ENCODE results near the gene SDHAF3.
"Not testable (repeated sequence)": the region's sequence is repeated elsewhere in the genome, so short reads cannot be mapped to it uniquely, and the experiment has no call there.

Gene SDHAF3

DNA sequence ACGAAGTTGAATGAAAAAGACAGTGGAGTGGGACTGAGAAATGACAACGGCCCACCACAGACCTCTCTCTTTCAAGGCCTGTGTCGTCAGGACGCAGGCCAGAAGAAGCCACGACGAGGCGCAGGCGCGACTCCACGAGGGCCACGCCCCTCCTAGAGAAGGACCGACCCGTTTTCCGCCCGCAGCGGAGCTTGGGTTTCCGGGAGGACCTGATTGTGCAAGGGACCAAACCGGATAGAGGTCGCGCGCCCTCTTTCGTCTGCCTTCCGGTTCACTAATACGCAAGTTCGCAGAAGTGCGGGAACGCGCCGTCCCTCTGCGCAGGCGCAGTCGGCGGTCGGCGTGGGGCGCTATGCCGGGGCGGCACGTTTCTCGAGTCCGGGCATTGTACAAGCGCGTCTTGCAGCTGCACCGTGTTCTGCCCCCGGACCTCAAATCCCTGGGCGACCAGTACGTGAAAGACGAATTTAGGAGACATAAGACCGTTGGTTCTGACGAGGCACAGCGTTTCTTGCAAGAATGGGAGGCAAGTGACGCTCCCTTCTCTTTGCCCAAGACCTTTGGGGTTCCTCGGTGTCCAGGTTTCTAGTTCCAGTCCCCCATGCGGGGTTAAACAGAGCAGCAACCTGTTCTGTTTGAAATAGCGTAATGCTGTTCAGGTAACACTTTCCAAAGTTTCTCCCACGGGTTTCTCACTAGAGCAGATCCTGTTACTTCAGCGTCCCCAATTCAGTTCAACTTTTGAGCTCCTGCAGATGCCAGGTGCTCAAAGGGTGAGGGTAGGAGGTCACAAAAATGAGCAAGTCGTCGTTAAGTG lies at the start of gene SDHAF3:
TSS of gene SDHAF3 (plus strand) at position 327 of the 817 bp plus-strand sequence. CDS start at position 353, 26 bp downstream.
- DNase-seq (ENCODE audit: low read depth, low spot score): peak; percentile 99

- DNase-seq (ENCODE audit: low read depth, low spot score): not testable (repeated sequence)
Observed at GRCh38 chr7:97072025-97072424, 45.5 kb upstream of the SDHAF3 start.

GRCh38 chr7:97075928-97076327 lies 41.6 kb upstream of the SDHAF3 start:
- peak; percentile 44 for DNase-seq (ENCODE audit: low read depth, low spot score)

DNA sequence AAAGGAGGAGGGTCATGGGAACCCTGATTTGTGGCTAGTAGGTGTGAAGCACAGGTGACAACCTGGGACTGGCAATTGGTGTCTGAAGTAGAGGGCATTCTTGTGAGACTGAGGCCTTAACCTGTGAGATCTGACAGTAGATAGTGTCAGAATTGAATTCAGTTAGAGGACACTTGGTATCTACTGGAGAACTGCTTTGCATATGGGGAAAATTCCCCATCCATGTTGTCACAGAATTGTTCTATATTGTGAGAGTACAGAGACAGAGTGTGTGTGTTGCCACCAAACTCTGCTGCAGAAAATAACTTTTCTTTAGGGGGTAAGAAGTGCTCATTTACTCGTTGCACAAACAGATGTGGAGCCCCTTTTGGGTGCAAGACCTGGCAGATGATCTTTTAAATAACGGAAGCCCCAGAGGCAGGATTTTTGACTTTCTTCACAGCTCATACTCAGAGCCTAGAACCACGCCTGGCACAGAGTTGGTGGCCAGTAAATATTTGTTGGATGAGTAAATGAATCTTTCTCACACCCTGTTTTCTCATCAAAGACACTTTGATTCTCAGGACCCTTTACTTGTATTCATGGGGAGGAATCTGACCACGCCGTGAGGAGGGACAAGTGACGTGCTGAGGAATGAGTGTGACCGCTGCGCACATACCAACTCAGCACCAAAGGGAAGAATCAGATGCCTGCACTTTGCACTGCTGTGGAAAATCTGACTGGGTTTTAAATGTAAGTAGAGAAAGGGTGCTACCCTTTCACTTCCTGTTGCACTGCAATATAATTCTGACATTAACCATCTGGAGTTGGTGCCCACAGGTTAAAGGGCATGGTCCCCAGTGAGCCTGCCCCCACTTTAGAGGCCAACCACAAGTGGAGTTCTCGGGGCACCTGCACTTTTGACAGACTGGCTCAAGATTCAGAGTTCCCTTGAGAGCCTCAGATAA lies 39.2 kb upstream of the SDHAF3 start:
- no peak for DNase-seq (ENCODE audit: low read depth, low spot score)

DNA sequence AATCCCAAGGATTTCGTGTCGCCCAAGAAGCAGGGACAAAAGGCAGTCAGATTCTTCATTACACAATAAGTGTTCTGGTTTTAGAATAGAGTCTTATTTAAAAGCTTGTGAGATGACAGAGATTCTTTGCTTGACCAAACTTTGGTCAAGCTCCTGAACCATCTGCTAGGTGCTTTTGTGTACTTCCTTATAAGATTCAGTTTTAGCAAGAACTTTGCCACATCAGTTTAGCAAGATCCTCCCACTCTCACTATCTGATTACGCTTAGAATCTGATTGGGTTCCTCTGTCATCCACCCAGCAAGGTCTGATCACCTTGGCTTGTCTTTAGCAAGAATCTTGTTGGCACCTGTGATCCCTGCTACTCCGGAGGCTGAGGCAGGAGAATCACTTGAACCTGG lies 38.2 kb upstream of the SDHAF3 start:
- no peak for DNase-seq (ENCODE audit: low read depth, low spot score)

- DNase-seq (ENCODE audit: low read depth, low spot score): no peak
Observed at GRCh38 chr7:97081521-97082300, 35.8 kb upstream of the SDHAF3 start.

DNA sequence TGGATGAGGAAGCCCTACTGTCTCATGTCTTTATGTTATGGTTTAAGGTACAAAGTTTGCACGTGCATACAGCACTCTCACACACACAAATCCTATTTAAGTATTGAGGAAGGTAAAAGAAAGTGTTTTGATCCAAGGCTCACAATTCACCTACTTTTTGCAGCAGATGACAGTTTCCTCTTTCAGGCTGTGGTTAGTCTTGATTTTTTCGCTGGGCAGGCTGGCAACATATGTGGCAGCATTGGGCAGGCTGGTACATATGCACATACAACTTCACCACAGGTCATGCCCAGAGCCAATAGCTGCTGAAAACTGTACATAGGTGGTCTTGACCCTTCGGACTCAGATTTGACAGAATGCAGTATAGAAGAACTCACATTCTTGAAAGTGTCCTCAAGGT lies 29.1 kb upstream of the SDHAF3 start:
- no peak for DNase-seq (ENCODE audit: low read depth, low spot score)

DNA sequence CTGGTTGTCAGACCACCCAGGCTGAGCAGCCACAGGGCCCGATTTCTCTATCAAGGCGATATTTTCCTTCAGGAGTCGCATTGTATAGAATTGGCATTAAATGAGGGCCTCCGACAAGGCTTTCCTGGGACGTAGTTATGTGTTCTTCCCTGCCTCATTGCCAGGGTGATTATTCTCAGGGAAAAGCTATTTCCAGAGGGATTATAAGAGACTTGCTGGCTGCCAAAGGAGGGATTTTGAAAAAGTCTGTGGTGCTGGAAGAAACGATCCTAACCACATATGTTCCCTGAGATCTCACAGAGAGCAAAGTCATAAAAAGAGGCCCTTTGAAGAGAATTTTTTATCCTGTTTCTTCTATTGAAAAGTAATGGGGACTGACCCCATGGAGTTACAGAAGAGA lies 27.7 kb upstream of the SDHAF3 start:
- DNase-seq (ENCODE audit: low read depth, low spot score): no peak

DNA sequence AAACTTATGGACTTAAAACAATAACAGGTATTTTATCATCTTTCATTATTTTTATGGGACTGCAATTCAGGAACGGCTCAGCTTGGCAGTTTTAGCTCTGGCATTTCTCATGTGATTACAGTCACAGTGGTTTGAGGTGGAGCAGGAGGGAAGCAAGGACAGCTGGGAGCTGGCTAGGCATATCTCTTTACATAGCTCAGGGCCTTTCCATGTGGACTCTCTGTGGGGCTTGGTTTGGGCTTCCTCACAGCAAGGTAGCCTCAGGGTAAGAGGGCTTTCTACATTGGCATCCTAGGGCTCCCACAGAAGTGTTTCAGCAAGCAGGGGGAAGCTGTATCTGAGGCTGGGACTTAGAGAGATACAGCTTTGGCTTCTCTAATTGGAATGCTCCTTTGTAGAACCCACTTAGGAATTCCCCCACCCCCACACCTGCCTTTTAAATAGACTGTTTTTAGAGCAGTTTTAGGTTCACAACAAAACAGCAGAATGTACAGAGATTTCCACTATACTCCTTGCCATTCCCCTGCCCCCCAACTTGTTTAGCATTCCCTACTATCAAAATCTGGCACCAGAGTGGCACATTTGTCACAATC lies 26.6 kb upstream of the SDHAF3 start:
- DNase-seq (ENCODE audit: low read depth, low spot score): peak; percentile 34

DNA sequence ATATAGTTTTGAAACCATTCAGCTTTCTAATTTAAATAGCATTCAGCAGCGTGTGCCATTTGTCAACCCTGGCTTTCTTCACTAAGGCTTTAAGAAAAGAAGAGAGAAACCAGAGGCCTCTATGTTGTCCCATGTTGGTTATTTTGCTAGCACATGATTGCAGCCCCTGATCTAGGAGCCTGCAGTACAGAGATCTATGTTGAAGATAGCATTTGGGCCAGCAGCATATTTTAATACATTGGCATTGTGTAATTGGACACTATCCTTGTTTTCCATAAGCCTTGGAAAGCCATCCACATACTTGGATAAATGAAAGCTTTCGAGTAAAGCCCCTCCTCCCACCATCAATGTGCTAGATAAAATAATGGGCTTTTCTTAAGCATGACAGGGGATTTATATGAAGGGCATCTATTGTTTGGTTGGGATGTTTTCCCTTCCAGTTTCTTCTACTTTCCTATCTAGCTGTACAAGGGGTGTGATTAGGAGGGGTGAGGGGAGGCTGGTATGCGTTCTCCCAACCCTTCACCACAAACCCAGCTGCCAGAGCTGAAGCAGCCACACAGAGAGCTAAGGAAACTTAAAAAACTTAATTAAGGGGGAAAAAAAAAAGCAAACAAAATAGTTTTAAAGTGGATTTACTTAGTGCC lies 23.1 kb upstream of the SDHAF3 start:
- no peak for DNase-seq (ENCODE audit: low read depth, low spot score)

DNA sequence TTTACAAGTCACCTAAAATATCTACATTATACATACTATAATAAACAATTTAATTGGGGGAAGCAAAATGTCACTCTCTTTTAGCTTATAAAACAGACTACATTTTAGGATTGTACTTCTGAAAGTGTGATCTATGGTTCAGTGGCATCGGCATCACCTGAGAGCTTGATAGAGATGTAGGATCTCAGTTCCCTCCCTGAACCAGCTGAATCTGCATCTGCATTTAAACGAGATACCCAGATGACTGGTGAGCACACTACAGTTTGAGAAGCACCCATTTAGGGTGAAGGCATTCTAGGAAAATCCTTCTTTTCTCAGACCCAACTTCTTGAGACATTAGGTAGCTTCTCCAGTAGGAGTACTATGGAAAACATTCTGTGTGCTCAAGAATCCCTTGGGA lies 21.5 kb upstream of the SDHAF3 start:
- no peak for DNase-seq (ENCODE audit: low read depth, low spot score)

- no peak for DNase-seq (ENCODE audit: low read depth, low spot score)
Observed at GRCh38 chr7:97096661-97097060, 20.8 kb upstream of the SDHAF3 start.

DNA sequence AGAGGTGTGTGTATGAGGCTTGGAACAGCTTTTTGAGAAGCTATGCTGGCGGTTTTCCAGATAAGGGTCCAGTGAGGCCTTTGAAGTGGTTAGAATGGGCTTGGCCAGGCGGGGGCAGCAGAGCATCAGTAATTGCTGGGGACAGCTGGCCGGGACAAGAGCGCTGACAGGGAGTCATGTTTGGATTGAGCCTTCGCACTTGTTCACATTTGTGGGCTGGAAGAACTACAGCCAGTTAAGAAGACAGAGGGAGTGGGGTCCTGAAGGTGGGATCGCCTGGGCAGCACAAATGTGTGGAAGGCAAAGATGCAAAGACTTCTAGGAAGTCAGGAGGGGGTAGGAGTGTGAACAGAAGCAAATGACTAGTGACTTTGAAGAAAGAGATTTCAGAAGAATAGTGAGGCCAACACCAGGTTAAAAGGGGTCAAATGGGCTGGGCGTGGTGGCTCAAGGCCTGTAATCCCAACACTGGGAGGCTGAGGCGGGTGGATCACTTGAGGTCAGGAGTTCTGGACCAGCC lies 12.7 kb upstream of the SDHAF3 start:
- DNase-seq (ENCODE audit: low read depth, low spot score): peak; percentile 93

- no peak for DNase-seq (ENCODE audit: low read depth, low spot score)
Observed at GRCh38 chr7:97107192-97107800, 10.2 kb upstream of the SDHAF3 start.

- DNase-seq (ENCODE audit: low read depth, low spot score): no peak
Observed at GRCh38 chr7:97116308-97116707, 1.2 kb upstream of the SDHAF3 start.

DNA sequence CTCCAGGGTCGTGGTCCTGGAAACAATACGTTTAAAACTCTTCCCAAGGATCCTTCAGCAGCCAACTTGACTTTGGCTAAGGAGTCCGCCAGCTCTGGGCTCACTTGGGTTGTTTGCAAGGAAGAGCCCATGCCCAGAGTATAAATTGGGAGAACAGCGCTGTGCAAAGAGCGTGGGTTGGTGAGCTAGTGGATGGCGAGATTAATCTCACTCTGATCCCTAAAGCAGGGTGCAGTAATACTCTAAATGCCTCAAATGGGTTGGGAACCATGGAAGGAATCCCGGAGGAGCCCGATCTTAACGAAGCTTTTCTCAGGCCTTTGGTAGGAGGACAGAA lies 495 bp upstream of the SDHAF3 start:
- no peak for DNase-seq (ENCODE audit: low read depth, low spot score)

GRCh38 chr7:97118306-97118917 lies 914 bp downstream of the SDHAF3 start:
- DNase-seq (ENCODE audit: low read depth, low spot score): no peak

DNA sequence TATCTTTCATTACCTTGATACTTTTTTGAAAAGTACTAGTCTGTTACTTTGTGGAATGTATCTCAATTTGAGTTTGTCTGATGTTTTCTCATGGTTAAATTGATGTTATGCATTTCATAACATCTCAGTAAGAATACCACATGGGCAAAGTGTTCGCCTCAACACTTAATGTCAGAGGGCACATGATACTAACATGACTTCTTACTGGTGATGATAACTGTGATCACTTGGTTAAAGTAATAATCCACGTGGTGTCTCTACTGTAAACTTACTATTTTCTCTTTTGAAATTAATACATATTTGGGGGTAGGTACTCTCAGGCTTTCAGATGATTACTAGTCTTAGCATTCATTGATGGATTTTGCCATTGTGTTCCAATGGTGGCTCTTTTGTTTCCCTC lies 2.2 kb downstream of the SDHAF3 start:
- no peak for DNase-seq (ENCODE audit: low read depth, low spot score)

- DNase-seq (ENCODE audit: low read depth, low spot score): no peak
Observed at GRCh38 chr7:97120713-97121457, 3.4 kb downstream of the SDHAF3 start.

Measured in ELF-1 (cell line).